Smooth muscle cell of the umbilical artery (primary cell): ENCODE results near the gene ADH1C. TPM values are rescaled to one million over a fixed set of nuclear protein-coding genes. Genes with fewer than 3 reads are reported as not detected.

Experiments
- total RNA-seq: library from RNA; depleted of rRNA; stranded (reverse); fragments of >200 nt; gene quantifications from 2 replicates; pipeline ENCODE4 v1.2.3, GENCODE V29; 2014

ADH1C gene
- total RNA-seq: not detected in 2 replicates

GRCh38 chr4:99352602-99353537, at the start of gene ADH1C:
Gene ADH1C, minus strand, starts transcription at chr4:99352746. Its CDS starts 71 bp downstream, at chr4:99352675.

GRCh38 chr4:99321241-99322191, 31.0 kb downstream of the ADH1C start, which contains the start of gene ADH1B:
Gene ADH1B, minus strand, starts transcription at chr4:99321401. Its CDS starts 70 bp downstream, at chr4:99321331.

GRCh38 chr4:99290848-99291786, 61.4 kb downstream of the ADH1C start, which contains the start of gene ADH1A:
Gene ADH1A, minus strand, starts transcription at chr4:99290985. Its CDS starts 71 bp downstream, at chr4:99290914.

Other genes starting within 250 kb of the ADH1C start
- not detected in 2 replicates for gene ADH4, start 208.4 kb downstream of the ADH1C start, total RNA-seq
- not detected in 2 replicates for gene ADH6, start 133.5 kb downstream of the ADH1C start, total RNA-seq
- not detected in 2 replicates for gene ADH1A, start 61.8 kb downstream of the ADH1C start, total RNA-seq
- 0.09 and 0.30 TPM in 2 replicates for gene ADH1B, start 31.3 kb downstream of the ADH1C start, total RNA-seq
- gene ADH7, start 82.6 kb upstream of the ADH1C start, total RNA-seq: not detected in 2 replicates
- not detected in 2 replicates for gene C4orf17, start 158.3 kb upstream of the ADH1C start, total RNA-seq
- 6.2 and 6.5 TPM in 2 replicates for gene TRMT10A, start 211.3 kb upstream of the ADH1C start, total RNA-seq
- gene MTTP, start 222.1 kb upstream of the ADH1C start, total RNA-seq: 0.09 and 0.30 TPM in 2 replicates